Endothelial cell of umbilical vein (primary cell): ENCODE measurements around the gene BASP1. TPM values are rescaled to one million over a fixed set of nuclear protein-coding genes. Genes with fewer than 3 reads are reported as not detected.

ENCODE experiments used
- BruUV-seq: library from RNA; stranded (reverse); fragments of 400-500 nt; replicated peaks from 2 replicates; lab custom pipeline; 2021; lab: Mats Ljungman, UMichigan
- CTCF ChIA-PET: fragments of 300-600, 350-600 bp; sonication (Branson Sonifier 250); formaldehyde crosslinking; loops from one replicate; lab custom pipeline; 2021; ENCODE audit warnings: antibody characterized with exemption, inconsistent platforms; lab: Charles Lee
- POLR2A ChIA-PET: fragments of 300-600, 350-600 bp; sonication (Branson Sonifier 250); formaldehyde crosslinking; loops from one replicate; lab custom pipeline; 2021; ENCODE audit warnings: antibody characterized with exemption, inconsistent platforms; lab: Charles Lee
- DNase-seq: peaks from one replicate; pipeline ENCODE4 v3.0.0-alpha.2; 2011; ENCODE audit warnings: low read depth, low spot score
- FAIRE-seq: peaks from 2 replicates; lab custom pipeline; 2011; peaks lifted over from hg19 to GRCh38; lab: Jason Lieb, UNC
- H2AFZ ChIP-seq: 2 replicates; pipeline ENCODE4 v1.6.0; 2012; ENCODE audit warnings: low read depth, low read length, control low read depth, inconsistent platforms
- H3K27ac ChIP-seq: 2 replicates; pipeline ENCODE4 v1.5.1; 2011; ENCODE audit warnings: low read depth, mild to moderate bottlenecking, control low read depth, low read length, moderate library complexity; ENCODE audit not compliant: insufficient read depth
- H3K27me3 ChIP-seq, 2 experiments: 2 replicates each; pipeline versions ENCODE4 v1.6.0 to v1.6.1; 2011; ENCODE audit warnings: low read length in 2 of 2, mixed read lengths in 1 of 2; ENCODE audit not compliant: control insufficient read depth in 2 of 2, insufficient read depth in 2 of 2
- H3K36me3 ChIP-seq, 2 experiments: 2 replicates in 1 of 2; 3 replicates in 1 of 2; pipeline ENCODE4 v1.5.1; 2011; ENCODE audit warnings: low read length in 2 of 2, mild to moderate bottlenecking in 1 of 2, moderate library complexity in 1 of 2; ENCODE audit not compliant: control insufficient read depth in 2 of 2, insufficient read depth in 2 of 2; ENCODE audit errors: extremely low read depth in 1 of 2
- H3K4me1 ChIP-seq: 3 replicates; pipeline ENCODE4 v1.5.1; 2011; ENCODE audit warnings: mild to moderate bottlenecking, low read length; ENCODE audit not compliant: control insufficient read depth, insufficient read depth; ENCODE audit errors: extremely low read depth
- H3K4me2 ChIP-seq: 2 replicates; pipeline ENCODE4 v1.6.1; 2011; ENCODE audit warnings: low read length, control low read depth, mixed read lengths; ENCODE audit not compliant: insufficient read depth
- H3K4me3 ChIP-seq, 3 experiments: fragments of 200-600 bp in 1 of 3; sonication (generic), shearing (Covaris generic) in 1 of 3; replicated peaks in 1 of 3; 2 replicates each; pipeline ENCODE4 v1.5.1; 2011 to 2016; ENCODE audit warnings: control low read depth in 3 of 3, low read length in 3 of 3, mild to moderate bottlenecking in 2 of 3, inconsistent platforms in 1 of 3, low read depth in 1 of 3, moderate library complexity in 1 of 3; ENCODE audit not compliant: insufficient read depth in 1 of 3
- H3K79me2 ChIP-seq: 2 replicates; pipeline ENCODE4 v1.6.0; 2012; ENCODE audit warnings: low read length, inconsistent platforms; ENCODE audit not compliant: control insufficient read depth, insufficient read depth
- H3K9ac ChIP-seq: replicated peaks from 2 replicates; pipeline ENCODE3; 2011; ENCODE audit warnings: low read length, control low read depth; ENCODE audit not compliant: insufficient read depth; ENCODE audit errors: extremely low read depth
- H3K9me1 ChIP-seq: replicated peaks from 3 replicates; pipeline ENCODE4 v1.6.0; 2011; ENCODE audit warnings: mild to moderate bottlenecking, low read length; ENCODE audit not compliant: control insufficient read depth, insufficient read depth; ENCODE audit errors: extremely low read depth
- H3K9me3 ChIP-seq: replicated peaks from 2 replicates; pipeline ENCODE4 v1.5.1; 2012; ENCODE audit warnings: low read length, inconsistent platforms; ENCODE audit not compliant: control insufficient read depth, insufficient read depth
- H4K20me1 ChIP-seq: replicated peaks from 2 replicates; pipeline ENCODE3; 2011; ENCODE audit warnings: mild to moderate bottlenecking, low read length; ENCODE audit not compliant: control insufficient read depth, insufficient read depth; ENCODE audit errors: extremely low read depth
- CTCF ChIP-seq, 2 donors: IDR thresholded peaks; 1 replicate in 1 of 2; 2 replicates in 1 of 2; pipeline ENCODE4 v1.5.1; 2011; ENCODE audit warnings: low read length in 2 of 2, mild to moderate bottlenecking in 2 of 2, moderate library complexity in 2 of 2, control low read depth in 1 of 2, inconsistent platforms in 1 of 2, low read depth in 1 of 2; ENCODE audit not compliant: insufficient read depth in 1 of 2; ENCODE audit errors: extremely low read depth in 1 of 2
- EZH2 ChIP-seq: IDR thresholded peaks from 2 replicates; pipeline ENCODE4 v1.6.1; 2012; ENCODE audit warnings: borderline replicate concordance, low read depth, mild to moderate bottlenecking, moderate library complexity, low read length, inconsistent platforms; ENCODE audit not compliant: severe bottlenecking
- FOS ChIP-seq: IDR thresholded peaks from 2 replicates; pipeline ENCODE4 v1.6.1; 2011; ENCODE audit warnings: mild to moderate bottlenecking, low read length, moderate library complexity, borderline replicate concordance; ENCODE audit not compliant: insufficient read depth
- GATA2 ChIP-seq: IDR thresholded peaks from 2 replicates; pipeline ENCODE4 v1.7.0; 2011; ENCODE audit warnings: low read depth, mild to moderate bottlenecking, moderate library complexity, mixed read lengths, low read length; ENCODE audit not compliant: insufficient read length, insufficient read depth
- JUN ChIP-seq: IDR thresholded peaks from 2 replicates; pipeline ENCODE4 v1.6.1; 2011; ENCODE audit warnings: borderline replicate concordance, low read depth; ENCODE audit not compliant: insufficient read length, insufficient read depth
- MAX ChIP-seq: IDR thresholded peaks from 2 replicates; pipeline ENCODE4 v1.6.1; 2011; ENCODE audit not compliant: insufficient read depth, insufficient read length
- MYC ChIP-seq: IDR thresholded peaks from one replicate; pipeline ENCODE4 v1.6.1; 2011; ENCODE audit warnings: mild to moderate bottlenecking, low read depth, low read length
- POLR2A ChIP-seq: IDR thresholded peaks from 2 replicates; pipeline ENCODE4 v1.6.1; 2012; ENCODE audit warnings: low read depth, mild to moderate bottlenecking, control low read depth, low read length
- POLR2AphosphoS5 ChIP-seq: IDR thresholded peaks from 2 replicates; pipeline ENCODE4 v1.6.1; 2012; ENCODE audit warnings: low read depth, mild to moderate bottlenecking, control low read depth, low read length, moderate library complexity; ENCODE audit not compliant: insufficient read depth
- dilution Hi-C: fragments of 300-500 bp; cut with MboI; formaldehyde crosslinking; loops from one replicate; pipeline ENCODE4 v1.15.0; 2019; ENCODE audit warnings: low sequenced_read_pairs; ENCODE audit not compliant: extremely low pct_ligation_motif_present
- intact Hi-C: fragments of 100-400 bp; cut with micrococcal nuclease; formaldehyde crosslinking; loops from one replicate; pipeline ENCODE4 v1.10.0; 2022
- polyA plus RNA-seq, 4 experiments: library from polyadenylated mRNA; depleted of rRNA in 3 of 4; stranded (reverse) in 3 of 4; unstranded in 1 of 4; fragments of >200 nt; gene quantifications; 2 replicates each; pipeline versions ENCODE4 v1.2.1 to v1.2.3, GENCODE V29; 2011 to 2012; ENCODE audit warnings: missing spikeins in 1 of 4
- total RNA-seq: library from RNA; stranded (reverse); gene quantifications from 2 replicates; pipeline ENCODE4 v1.2.3, GENCODE V29; 2021

Gene BASP1
- total and polyA plus RNA-seq, 2 donors (not counting 3 experiments of a cell fraction or from before 2014, with no cell fraction given), result 69.4 to 79.3 TPM

DNA sequence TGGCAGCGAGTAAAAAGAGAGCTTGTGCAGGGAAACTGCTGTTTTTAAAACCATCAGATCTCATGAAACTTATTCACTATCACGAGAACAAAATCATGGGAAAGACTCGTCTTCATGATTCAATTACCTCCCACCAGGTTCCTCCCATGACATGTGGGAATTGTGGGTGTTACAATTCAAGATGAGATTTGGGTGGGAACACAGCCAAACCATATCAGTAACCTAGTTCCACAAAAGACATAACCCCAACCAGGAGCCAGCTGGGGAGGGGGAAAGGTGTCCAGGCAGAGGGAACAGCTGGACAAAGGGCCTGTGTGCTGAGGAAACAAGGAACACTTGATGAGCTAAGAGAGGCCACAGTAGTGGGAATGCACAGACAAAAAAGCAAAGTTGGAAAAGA is 71.1 kb downstream of the BASP1 start:
- Histone ChIP-seq H3K9ac (no peak overlapping the region), H3K4me1 (no peaks in the 10 kb centered on the region), H3K4me3 (no peak overlapping the region), H3K36me3 (no peaks in the 10 kb centered on the region), H3K9me3 (no peaks in the 10 kb centered on the region), H3K4me2 (no peak overlapping the region), H3K9me1 (no peaks in the 10 kb centered on the region), H4K20me1 (no peaks in the 10 kb centered on the region), H3K27me3 (peaks cover 0 to 3% of the 10 kb centered on the region in 2 experiments), H2AFZ (no peak overlapping the region), H3K27ac (no peak overlapping the region), H3K79me2 (no peaks in the 10 kb centered on the region)
- intact Hi-C loops, result no loop called here
- ChIA-PET POLR2A (no interaction called here), CTCF (no interaction called here)
- no peak for TF ChIP-seq EZH2
- no peak for TF ChIP-seq POLR2A
- TF ChIP-seq MYC, result no peak
- no peak for TF ChIP-seq CTCF (IDR thresholded peaks at IDR 0.05; ENCODE audit: extremely low read depth in 1 of 2, insufficient read depth in 1 of 2, low read depth in 1 of 2, low read length in 2 of 2)
- no peak for TF ChIP-seq JUN
- TF ChIP-seq POLR2AphosphoS5, result no peak
- TF ChIP-seq MAX, result no peak
- no peak for TF ChIP-seq GATA2
- no peak for TF ChIP-seq FOS
- dilution Hi-C loops, result no loop called here
- BruUV-seq, result no TSS peak
- FAIRE-seq, result no peak
- DNase-seq, result no peak
